ENCODE data around the gene C14orf180. TPM values are rescaled to one million over a fixed set of nuclear protein-coding genes. Genes with fewer than 3 reads are reported as not detected.

Gene C14orf180
- total and polyA plus RNA-seq, 12 donors: 0.26 to 17.8 (median 5.6) TPM

- Histone ChIP-seq H3K27me3 (peaks cover 12% of the 10 kb centered on the region), H3K9me3 (replicated peaks in 1 of 3) (no peaks in the 10 kb centered on the region), H3K4me1 (replicated peaks in 1 of 2) (no peaks in the 10 kb centered on the region), H3K4me3 (no peak overlapping the region), H3K36me3 (replicated peaks in 1 of 2) (no peaks in the 10 kb centered on the region), H3K27ac (no peak overlapping the region)
- WGBS, 4 donors: 77 to 87% (median 81%) methylated on average over 15 to 16 of the region's 16 CpGs
- DNase-seq: peak in 1 of 7 donors; percentile 3
- intact Hi-C loops (cut with DNase I): no loop called here
- TF ChIP-seq CTCF (IDR thresholded peaks at IDR 0.05) (no peak), POLR2A (IDR thresholded peaks at IDR 0.05) (no peak)
Measured at GRCh38 chr14:104542871-104543830, 36.4 kb upstream of the C14orf180 start.

GRCh38 chr14:104544362-104544961, 35.1 kb upstream of the C14orf180 start:
- no peaks in the 10 kb centered on the region for H3K9me3 ChIP-seq (replicated peaks in 1 of 3)
- no peaks in the 10 kb centered on the region for H3K36me3 ChIP-seq (replicated peaks in 1 of 2)
- no peak for DNase-seq
- no peak for TF ChIP-seq POLR2A (IDR thresholded peaks at IDR 0.05)
- TF ChIP-seq CTCF (IDR thresholded peaks at IDR 0.05): no peak
- peaks cover 12% of the 10 kb centered on the region for H3K27me3 ChIP-seq
- intact Hi-C loops (cut with DNase I): no loop called here
- no peak overlapping the region for H3K4me3 ChIP-seq
- no peak overlapping the region for H3K27ac ChIP-seq
- no peaks in the 10 kb centered on the region for H3K4me1 ChIP-seq (replicated peaks in 1 of 2)
- WGBS, 4 donors: 60 to 72% (median 66%) methylated on average over 9 to 17 of the region's 17 CpGs

DNA sequence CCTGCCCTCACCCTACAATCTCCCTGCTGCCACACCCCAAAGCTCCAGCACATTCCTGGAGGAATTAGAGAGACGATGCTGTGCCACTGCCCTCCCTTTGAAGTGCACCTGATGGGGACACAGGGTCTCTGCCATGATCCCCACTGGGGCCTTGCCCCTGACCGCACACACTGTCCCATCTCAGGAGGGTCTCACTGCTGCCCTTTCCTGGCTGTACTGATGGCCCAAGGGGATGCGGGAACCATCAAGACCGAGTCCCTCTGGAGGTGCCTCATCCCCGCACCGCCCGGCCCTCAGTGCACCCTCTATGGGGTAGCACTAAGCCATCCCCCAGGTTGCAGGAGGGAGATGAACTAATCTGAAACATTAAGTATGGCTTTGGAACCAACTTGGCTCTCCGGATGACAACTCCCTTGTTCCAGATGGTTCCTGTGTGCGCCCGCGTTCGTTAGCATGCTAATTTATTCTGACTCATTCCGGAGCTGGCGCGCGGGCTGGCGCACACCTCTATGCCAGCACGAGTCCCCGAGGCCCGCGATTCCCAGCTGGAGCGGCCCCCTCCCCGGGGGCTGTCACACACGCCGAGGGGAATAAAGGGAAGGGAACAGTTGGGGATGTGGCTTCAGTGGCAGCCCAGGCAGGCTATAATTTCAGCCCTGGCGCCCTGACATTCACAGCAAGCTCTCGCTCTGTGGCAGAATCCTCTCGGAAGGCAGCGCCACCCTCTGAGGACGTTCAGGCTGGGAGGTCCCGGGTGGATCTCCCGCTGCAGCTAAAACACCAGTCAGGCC, 34.2 kb upstream of the C14orf180 start:
- Histone ChIP-seq H3K4me1 (replicated peaks in 1 of 2) (no peaks in the 10 kb centered on the region), H3K27me3 (peaks cover 12% of the 10 kb centered on the region), H3K4me3 (no peak overlapping the region), H3K9me3 (replicated peaks in 1 of 3) (no peaks in the 10 kb centered on the region), H3K27ac (no peak overlapping the region), H3K36me3 (replicated peaks in 1 of 2) (no peaks in the 10 kb centered on the region)
- TF ChIP-seq CTCF (IDR thresholded peaks at IDR 0.05) (no peak), POLR2A (IDR thresholded peaks at IDR 0.05) (no peak)
- intact Hi-C loops (cut with DNase I): no loop called here
- WGBS, 4 donors: 50 to 74% (median 55%) methylated on average over 16 to 32 of the region's 32 CpGs
- peak in 1 of 7 donors; percentile 4 for DNase-seq

All from adrenal gland (tissue), 12 donors.